ENCODE results near the gene AARS2. TPM values are rescaled to one million over a fixed set of nuclear protein-coding genes. Genes with fewer than 3 reads are reported as not detected.

The AARS2 gene
- total and polyA plus RNA-seq, 12 donors, result 5.3 to 15.9 (median 9.7) TPM

- TF ChIP-seq CTCF (IDR thresholded peaks at IDR 0.05) (no peak), POLR2A (IDR thresholded peaks at IDR 0.05) (no peak)
- DNase-seq, result no peak
- Histone ChIP-seq H3K27me3 (peaks cover 53% of the 10 kb centered on the region), H3K36me3 (replicated peaks in 1 of 2) (no peaks in the 10 kb centered on the region), H3K4me3 (peak overlapping the region in 1 of 4 donors; percentile 23), H3K4me1 (replicated peaks in 1 of 2) (peaks cover 0 to 8% of the 10 kb centered on the region in 2 donors), H3K27ac (no peak overlapping the region), H3K9me3 (replicated peaks in 1 of 3) (no peaks in the 10 kb centered on the region)
- 10 to 38% (median 16%) methylated on average over 5 to 109 of the region's 109 CpGs; no CpG with 5 or more reads in 1 of the 4 donors for WGBS, 4 donors
- intact Hi-C loops (cut with DNase I), result no loop called here
Measured at GRCh38 chr6:44275749-44276648, 37.1 kb downstream of the AARS2 start.

- no peak for DNase-seq
- Histone ChIP-seq H3K4me1 (replicated peaks in 1 of 2) (peaks cover 0 to 8% of the 10 kb centered on the region in 2 donors), H3K4me3 (no peak overlapping the region), H3K27ac (no peak overlapping the region), H3K9me3 (replicated peaks in 1 of 3) (no peaks in the 10 kb centered on the region), H3K27me3 (peaks cover 53% of the 10 kb centered on the region), H3K36me3 (replicated peaks in 1 of 2) (no peaks in the 10 kb centered on the region)
- TF ChIP-seq CTCF (IDR thresholded peaks at IDR 0.05) (no peak), POLR2A (IDR thresholded peaks at IDR 0.05) (no peak)
- intact Hi-C loops (cut with DNase I), result no loop called here
- 71 to 97% (median 84%) methylated on average over 21 to 59 of the region's 59 CpGs for WGBS, 4 donors
Measured at GRCh38 chr6:44275271-44275748, 37.8 kb downstream of the AARS2 start.

- intact Hi-C loops (cut with DNase I), result loop anchor here in 1 of 2 donors (5.0 kb wide), 1 partner anchor 64 kb away; no protein-coding TSS in a partner anchor
- 25 to 67% (median 44%) methylated on average over 1 of the region's 1 CpG for WGBS, 4 donors
- no peak overlapping the region for H3K4me3 ChIP-seq
Measured at GRCh38 chr6:44273617-44274016, 39.5 kb downstream of the AARS2 start.

More at GRCh38 chr6:44273617-44274016, 39.5 kb downstream of the AARS2 start:
- no peak overlapping the region for H3K27ac ChIP-seq
- peaks cover 53% of the 10 kb centered on the region for H3K27me3 ChIP-seq
- TF ChIP-seq CTCF (IDR thresholded peaks at IDR 0.05) (no peak), POLR2A (IDR thresholded peaks at IDR 0.05) (no peak)
- H3K36me3 ChIP-seq (replicated peaks in 1 of 2), result no peaks in the 10 kb centered on the region
- DNase-seq, result no peak
- H3K9me3 ChIP-seq (replicated peaks in 1 of 3), result no peaks in the 10 kb centered on the region
- H3K4me1 ChIP-seq (replicated peaks in 1 of 2), result peaks cover 0 to 8% of the 10 kb centered on the region in 2 donors

All from adrenal gland (tissue), 12 donors.